Spleen (tissue), 11 donors: ENCODE data around the gene HBZ. TPM values are rescaled to one million over a fixed set of nuclear protein-coding genes. Genes with fewer than 3 reads are reported as not detected.
"Not testable (repeated sequence)": the region's sequence is repeated elsewhere in the genome, so short reads cannot be mapped to it uniquely, and the experiment has no call there.

Experiments
- DNase-seq: peaks from one replicate; pipeline ENCODE4 v3.0.0-alpha.2; 2020
- H3K27ac ChIP-seq, 8 donors: fragments of 200-600 bp; sonication (generic) in 7 of 8; 1 replicate in 4 of 8; 2 replicates in 4 of 8; pipeline versions ENCODE4 v1.5.0 to v1.8.0; 2016 to 2021; ENCODE audit warnings: inconsistent platforms in 4 of 8, mild to moderate bottlenecking in 4 of 8, moderate library complexity in 1 of 8
- H3K27me3 ChIP-seq, 7 donors: fragments of 200-600 bp; sonication (generic) in 6 of 7; replicated peaks in 1 of 7; 1 replicate in 4 of 7; 2 replicates in 3 of 7; pipeline versions ENCODE4 v1.5.0 to v1.8.0; 2016 to 2021; ENCODE audit warnings: inconsistent platforms in 3 of 7, mild to moderate bottlenecking in 1 of 7
- H3K36me3 ChIP-seq, 6 donors: fragments of 200-600 bp; sonication (generic) in 5 of 6; 1 replicate in 4 of 6; 2 replicates in 2 of 6; pipeline versions ENCODE4 v1.5.0 to v1.8.0; 2016 to 2021; ENCODE audit warnings: inconsistent platforms in 2 of 6
- H3K4me1 ChIP-seq, 6 donors: fragments of 200-600 bp; sonication (generic) in 5 of 6; 1 replicate in 3 of 6; 2 replicates in 3 of 6; pipeline versions ENCODE4 v1.5.0 to v1.8.0; 2016 to 2021; ENCODE audit warnings: inconsistent platforms in 3 of 6
- H3K4me3 ChIP-seq, 8 donors: fragments of 200-600 bp; sonication (generic) in 7 of 8; 1 replicate in 4 of 8; 2 replicates in 4 of 8; pipeline versions ENCODE4 v1.5.0 to v1.8.0; 2016 to 2021; ENCODE audit warnings: inconsistent platforms in 4 of 8, mild to moderate bottlenecking in 4 of 8, moderate library complexity in 2 of 8
- H3K9me3 ChIP-seq, 8 donors: fragments of 200-600 bp; sonication (generic) in 7 of 8; 1 replicate in 4 of 8; 2 replicates in 4 of 8; pipeline versions ENCODE4 v1.5.0 to v1.8.0; 2016 to 2021; ENCODE audit warnings: inconsistent platforms in 4 of 8
- POLR2A ChIP-seq, 3 donors: fragments of 450-650 bp; IDR thresholded peaks; one replicate each; pipeline ENCODE4 v1.5.1; 2017; ENCODE audit warnings: antibody characterized with exemption in 3 of 3, mild to moderate bottlenecking in 1 of 3
- POLR2AphosphoS5 ChIP-seq, 3 donors: sonication (generic); formaldehyde crosslinking; IDR thresholded peaks; one replicate each; pipeline ENCODE4 v1.5.1; 2017; ENCODE audit warnings: antibody characterized with exemption in 3 of 3
- WGBS, 5 donors: extraction: QIAGEN DNeasy Blood & Tissue Kit in 3 of 5; methylation state at CpG; one replicate each; pipeline versions ENCODE4 v1.1.5 to v1.1.7; 2013 to 2018; 5-methylcytosine and 5-hydroxymethylcytosine counted together
- intact Hi-C: fragments of 100-400 bp; cut with DNase I; formaldehyde crosslinking; loops from one replicate; pipeline ENCODE4 v1.15.0; 2023; ENCODE audit warnings: low total_unique reads
- polyA plus RNA-seq, 3 donors: library from polyadenylated mRNA; stranded (reverse); fragments of 200-250 nt; gene quantifications; one replicate each; pipeline ENCODE4 v1.2.1, GENCODE V29; 2013
- total RNA-seq, 7 donors: library from RNA; depleted of rRNA in 3 of 7; stranded (reverse); fragments of >200 nt in 3 of 7; fragmentation: NEBNext Ultra II Directional in 4 of 7; extraction: Animal tissue kit (Norgen Biotek cat#: 25700) in 4 of 7; gene quantifications; one replicate each; pipeline versions ENCODE4 v1.1.0 to v1.2.1, GENCODE V29; 2016 to 2021
- TF ChIP-seq, protein P1 (sequence below), 11 experiments: fragments of 200-600 bp in 7 of 11; fragments of 450-650 bp in 4 of 11; sonication (generic) in 4 of 11; IDR thresholded peaks in 8 of 11; conservative IDR thresholded peaks in 3 of 11; 1 replicate in 7 of 11; 2 replicates in 4 of 11; pipeline versions ENCODE4 v1.4.0 to v1.8.0; 2016 to 2021; ENCODE audit warnings: antibody characterized with exemption in 11 of 11, inconsistent platforms in 4 of 11, mild to moderate bottlenecking in 1 of 11
- donor health status: healthy with polysubstance abuse.
- donor health status: DM: no; HTN: no; CAD: no; lungs with moderate emphysema.
- donor health status: DM: no; HTN: no; CAD: no.
- donor health status: Bipolar disorder and iron deficiency.
- donor health status: healthy.
- donor health status: DM: no; HTN: no; CAD: no.
- donor health status: DM: yes; HTN: yes; CAD: no.

Gene HBZ
- total and polyA plus RNA-seq, 10 donors: 0.16 to 1.2 TPM; not detected in 8

GRCh38 chr16:176477-177382, 24.3 kb downstream of the HBZ start, which contains the start of gene HBA1:
Gene HBA1 (plus strand): TSS chr16:176680. CDS start chr16:176717, 37 bp downstream.
- H3K27ac ChIP-seq, H3K36me3 ChIP-seq, H3K9me3 ChIP-seq, intact Hi-C loops, DNase-seq: not testable (repeated sequence)
- Histone ChIP-seq H3K4me3 (peak within 1 kb of the TSS in 1 of 8 donors; percentile 51), H3K4me1 (peaks cover 11 to 52% (median 22%) of the 10 kb centered on the region in 6 donors), H3K27me3 (peaks cover 7 to 87% (median 59%) of the 10 kb centered on the region in 7 donors)
- WGBS, 5 donors: 5 to 18% (median 8%) methylated on average over 10 to 42 of the region's 88 CpGs

DNA sequence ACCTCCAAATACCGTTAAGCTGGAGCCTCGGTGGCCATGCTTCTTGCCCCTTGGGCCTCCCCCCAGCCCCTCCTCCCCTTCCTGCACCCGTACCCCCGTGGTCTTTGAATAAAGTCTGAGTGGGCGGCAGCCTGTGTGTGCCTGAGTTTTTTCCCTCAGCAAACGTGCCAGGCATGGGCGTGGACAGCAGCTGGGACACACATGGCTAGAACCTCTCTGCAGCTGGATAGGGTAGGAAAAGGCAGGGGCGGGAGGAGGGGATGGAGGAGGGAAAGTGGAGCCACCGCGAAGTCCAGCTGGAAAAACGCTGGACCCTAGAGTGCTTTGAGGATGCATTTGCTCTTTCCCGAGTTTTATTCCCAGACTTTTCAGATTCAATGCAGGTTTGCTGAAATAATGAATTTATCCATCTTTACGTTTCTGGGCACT, 25.0 kb downstream of the HBZ start:
- DNase-seq: no peak
- no peaks in the 10 kb centered on the region for H3K9me3 ChIP-seq
- H3K27me3 ChIP-seq: peaks cover 7 to 82% (median 58%) of the 10 kb centered on the region in 7 donors
- peaks cover 11 to 53% (median 22%) of the 10 kb centered on the region in 6 donors for H3K4me1 ChIP-seq
- WGBS, 5 donors: 9 to 22% (median 15%) methylated on average over 11 to 13 of the region's 13 CpGs
- intact Hi-C loops: no loop called here
- TF ChIP-seq POLR2A (IDR thresholded peaks at IDR 0.05) (no peak), POLR2AphosphoS5 (IDR thresholded peaks at IDR 0.05) (no peak)
- TF ChIP-seq, protein P1, sequence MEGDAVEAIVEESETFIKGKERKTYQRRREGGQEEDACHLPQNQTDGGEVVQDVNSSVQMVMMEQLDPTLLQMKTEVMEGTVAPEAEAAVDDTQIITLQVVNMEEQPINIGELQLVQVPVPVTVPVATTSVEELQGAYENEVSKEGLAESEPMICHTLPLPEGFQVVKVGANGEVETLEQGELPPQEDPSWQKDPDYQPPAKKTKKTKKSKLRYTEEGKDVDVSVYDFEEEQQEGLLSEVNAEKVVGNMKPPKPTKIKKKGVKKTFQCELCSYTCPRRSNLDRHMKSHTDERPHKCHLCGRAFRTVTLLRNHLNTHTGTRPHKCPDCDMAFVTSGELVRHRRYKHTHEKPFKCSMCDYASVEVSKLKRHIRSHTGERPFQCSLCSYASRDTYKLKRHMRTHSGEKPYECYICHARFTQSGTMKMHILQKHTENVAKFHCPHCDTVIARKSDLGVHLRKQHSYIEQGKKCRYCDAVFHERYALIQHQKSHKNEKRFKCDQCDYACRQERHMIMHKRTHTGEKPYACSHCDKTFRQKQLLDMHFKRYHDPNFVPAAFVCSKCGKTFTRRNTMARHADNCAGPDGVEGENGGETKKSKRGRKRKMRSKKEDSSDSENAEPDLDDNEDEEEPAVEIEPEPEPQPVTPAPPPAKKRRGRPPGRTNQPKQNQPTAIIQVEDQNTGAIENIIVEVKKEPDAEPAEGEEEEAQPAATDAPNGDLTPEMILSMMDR (IDR thresholded peaks at IDR 0.05 in 8 of 11, conservative IDR thresholded peaks at IDR 0.05 in 3 of 11): no peak
- no peak overlapping the region for H3K27ac ChIP-seq
- peak overlapping the region in 1 of 8 donors; percentile 13 for H3K4me3 ChIP-seq
- H3K36me3 ChIP-seq: no peaks in the 10 kb centered on the region

DNA sequence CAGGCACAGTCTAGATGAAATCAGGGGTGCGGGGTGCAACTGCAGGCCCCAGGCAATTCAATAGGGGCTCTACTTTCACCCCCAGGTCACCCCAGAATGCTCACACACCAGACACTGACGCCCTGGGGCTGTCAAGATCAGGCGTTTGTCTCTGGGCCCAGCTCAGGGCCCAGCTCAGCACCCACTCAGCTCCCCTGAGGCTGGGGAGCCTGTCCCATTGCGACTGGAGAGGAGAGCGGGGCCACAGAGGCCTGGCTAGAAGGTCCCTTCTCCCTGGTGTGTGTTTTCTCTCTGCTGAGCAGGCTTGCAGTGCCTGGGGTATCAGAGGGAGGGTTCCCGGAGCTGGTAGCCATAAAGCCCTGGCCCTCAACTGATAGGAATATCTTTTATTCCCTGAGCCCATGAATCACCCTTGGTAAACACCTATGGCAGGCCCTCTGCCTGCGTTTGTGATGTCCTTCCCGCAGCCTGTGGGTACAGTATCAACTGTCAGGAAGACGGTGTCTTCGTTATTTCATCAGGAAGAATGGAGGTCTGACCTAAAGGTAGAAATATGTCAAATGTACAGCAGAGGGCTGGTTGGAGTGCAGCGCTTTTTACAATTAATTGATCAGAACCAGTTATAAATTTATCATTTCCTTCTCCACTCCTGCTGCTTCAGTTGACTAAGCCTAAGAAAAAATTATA, 25.7 kb downstream of the HBZ start:
- Histone ChIP-seq H3K9me3 (no peaks in the 10 kb centered on the region), H3K4me3 (no peak overlapping the region), H3K27me3 (peaks cover 7 to 81% (median 58%) of the 10 kb centered on the region in 7 donors), H3K4me1 (peaks cover 11 to 53% (median 22%) of the 10 kb centered on the region in 6 donors), H3K36me3 (no peaks in the 10 kb centered on the region), H3K27ac (no peak overlapping the region)
- WGBS, 5 donors: 59 to 72% (median 68%) methylated on average over 10 to 11 of the region's 11 CpGs
- intact Hi-C loops: no loop called here
- DNase-seq: no peak
- TF ChIP-seq, protein P1 (IDR thresholded peaks at IDR 0.05 in 8 of 11, conservative IDR thresholded peaks at IDR 0.05 in 3 of 11): no peak
- TF ChIP-seq POLR2A (IDR thresholded peaks at IDR 0.05): no peak
- TF ChIP-seq POLR2AphosphoS5 (IDR thresholded peaks at IDR 0.05): no peak

GRCh38 chr16:178668-179015, 26.2 kb downstream of the HBZ start:
- DNase-seq: no peak
- Histone ChIP-seq H3K4me1 (peaks cover 11 to 48% (median 20%) of the 10 kb centered on the region in 6 donors), H3K36me3 (no peaks in the 10 kb centered on the region), H3K27ac (no peak overlapping the region), H3K27me3 (peaks cover 7 to 76% (median 58%) of the 10 kb centered on the region in 7 donors), H3K9me3 (no peaks in the 10 kb centered on the region), H3K4me3 (no peak overlapping the region)
- intact Hi-C loops: no loop called here
- 85 to 91% (median 88%) methylated on average over 11 of the region's 11 CpGs for WGBS, 5 donors
- TF ChIP-seq POLR2A (IDR thresholded peaks at IDR 0.05) (no peak), POLR2AphosphoS5 (IDR thresholded peaks at IDR 0.05) (no peak)
- TF ChIP-seq, protein P1 (IDR thresholded peaks at IDR 0.05 in 8 of 11, conservative IDR thresholded peaks at IDR 0.05 in 3 of 11): no peak
